Activated CD8-positive, alpha-beta T cell treated with anti-CD3 and anti-CD28 coated beads for 36 hours (primary cell): ENCODE results near the gene DYSF. TPM values are rescaled to one million over a fixed set of nuclear protein-coding genes. Genes with fewer than 3 reads are reported as not detected.

Experiments
- ATAC-seq: fragments of 200-7000 bp; cut with Tn5 transposase; one replicate; pipeline ENCODE4 v1.10.0; 2021; ENCODE audit warnings: mild to moderate bottlenecking, moderate library complexity
- CTCF ChIA-PET: fragments of 350-600 bp; sonication (Branson Sonifier 250); formaldehyde crosslinking; loops from one replicate; lab custom pipeline; 2021; ENCODE audit warnings: antibody characterized with exemption; lab: Charles Lee
- POLR2A ChIA-PET: fragments of 350-600 bp; sonication (Branson Sonifier 250); formaldehyde crosslinking; loops from one replicate; lab custom pipeline; 2021; ENCODE audit warnings: antibody characterized with exemption; lab: Charles Lee
- DNase-seq: peaks from one replicate; pipeline ENCODE4 v3.0.0-alpha.2; 2020
- H3K27ac Mint-ChIP-seq: one replicate; pipeline ENCODE4 v1.8.0; 2021; ENCODE audit warnings: mild to moderate bottlenecking, mixed read lengths
- H3K27me3 Mint-ChIP-seq: one replicate; pipeline ENCODE4 v1.8.0; 2021; ENCODE audit warnings: mixed read lengths
- H3K36me3 Mint-ChIP-seq: one replicate; pipeline ENCODE4 v1.8.0; 2021; ENCODE audit warnings: low read depth, mixed read lengths
- H3K4me1 Mint-ChIP-seq: one replicate; pipeline ENCODE4 v1.8.0; 2021; ENCODE audit warnings: low read depth, mixed read lengths
- H3K4me3 Mint-ChIP-seq: one replicate; pipeline ENCODE4 v1.8.0; 2021; ENCODE audit warnings: mild to moderate bottlenecking, moderate library complexity, mixed read lengths
- H3K9me3 Mint-ChIP-seq: one replicate; pipeline ENCODE4 v1.8.0; 2021; ENCODE audit warnings: mixed read lengths
- CTCF ChIP-seq: fragments of 200-600 bp; IDR thresholded peaks from one replicate; pipeline ENCODE4 v1.8.0; 2022; ENCODE audit warnings: antibody characterized with exemption, mild to moderate bottlenecking
- intact Hi-C: fragments of 100-400 bp; cut with micrococcal nuclease; formaldehyde crosslinking; loops from one replicate; pipeline ENCODE4 v1.10.0; 2022
- total RNA-seq, 2 experiments: library from RNA; stranded (reverse); gene quantifications; one replicate each; pipeline ENCODE4 v1.2.3, GENCODE V29; 2021

DYSF gene
- total RNA-seq, 2 experiments from 2014 or later: 3.5 to 3.8 TPM

DNA sequence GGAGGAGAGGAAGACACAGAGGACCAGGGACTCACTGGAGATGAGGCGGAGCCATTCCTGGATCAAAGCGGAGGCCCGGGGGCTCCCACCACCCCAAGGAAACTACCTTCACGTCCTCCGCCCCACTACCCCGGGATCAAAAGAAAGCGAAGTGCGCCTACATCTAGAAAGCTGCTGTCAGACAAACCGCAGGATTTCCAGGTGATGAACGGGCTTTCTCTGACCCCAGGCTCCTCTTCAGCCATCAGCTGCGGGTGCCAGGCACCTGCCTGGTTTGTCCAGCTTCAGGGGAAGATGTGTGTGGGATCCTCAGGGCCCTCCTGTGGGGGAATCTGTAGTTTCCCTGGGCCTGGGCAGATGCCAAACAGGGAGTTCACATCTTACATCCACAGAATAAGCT lies 60.4 kb downstream of the DYSF start:
- no peak for DNase-seq
- Mint-ChIP-seq H3K9me3 (no peaks in the 10 kb centered on the region), H3K4me1 (no peaks in the 10 kb centered on the region), H3K36me3 (no peaks in the 10 kb centered on the region), H3K27ac (no peak overlapping the region), H3K27me3 (no peaks in the 10 kb centered on the region), H3K4me3 (no peak overlapping the region)
- ChIA-PET POLR2A (interaction anchor here (0.6 kb wide), 1 partner anchor 1550 kb away, joined by 3 read pairs; no protein-coding TSS in a partner anchor), CTCF (interaction anchor here (0.9 to 1.4 kb wide), 6 partner anchors 8 to 357 kb away, joined by 3 to 5 read pairs (median 4); no protein-coding TSS in a partner anchor)
- ATAC-seq: no peak
- intact Hi-C loops: loop anchor here (5.0 kb wide), 1 partner anchor 356 kb away; no protein-coding TSS in a partner anchor
- no peak for TF ChIP-seq CTCF

DNA sequence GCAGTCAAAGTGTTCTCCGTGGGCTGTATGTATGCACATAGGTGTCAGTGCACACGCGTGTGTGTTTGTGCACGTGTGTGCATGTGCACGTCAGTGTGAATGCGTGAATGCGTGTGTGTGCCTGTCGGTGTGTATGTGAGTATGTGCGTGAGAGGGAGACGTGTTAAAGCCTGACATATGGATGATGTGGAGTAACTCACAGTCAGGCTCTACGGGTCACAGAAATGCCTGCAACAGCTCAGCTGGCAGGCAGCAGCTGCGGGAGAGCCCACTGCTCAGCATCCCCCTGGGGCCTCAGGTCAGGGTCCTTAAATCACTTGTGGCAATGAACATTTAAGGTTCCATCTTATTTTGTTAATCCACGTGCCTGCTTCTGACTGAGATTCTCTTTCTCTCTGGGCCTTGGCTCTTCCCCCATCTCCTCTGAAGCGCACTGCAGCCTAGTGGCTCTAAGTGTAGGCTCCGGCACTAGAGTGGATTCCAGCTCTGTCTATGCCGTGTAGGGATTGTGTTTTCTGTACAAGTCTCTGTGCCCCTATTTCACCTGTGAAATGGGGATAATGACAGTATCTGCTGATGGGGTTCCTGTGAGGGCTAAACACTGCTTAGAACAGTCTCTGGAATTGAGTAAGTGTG lies 63.0 kb downstream of the DYSF start:
- no peak for DNase-seq
- no peak overlapping the region for H3K4me3 Mint-ChIP-seq
- H3K27ac Mint-ChIP-seq: no peak overlapping the region
- no peak for TF ChIP-seq CTCF
- H3K4me1 Mint-ChIP-seq: no peaks in the 10 kb centered on the region
- ChIA-PET POLR2A (no interaction called here), CTCF (interaction anchor here (1.4 kb wide), 1 partner anchor 216 kb away, joined by 8 read pairs; no protein-coding TSS in a partner anchor)
- no peaks in the 10 kb centered on the region for H3K9me3 Mint-ChIP-seq
- H3K27me3 Mint-ChIP-seq: peaks cover 1% of the 10 kb centered on the region
- intact Hi-C loops: no loop called here
- no peaks in the 10 kb centered on the region for H3K36me3 Mint-ChIP-seq
- ATAC-seq: no peak

GRCh38 chr2:71517851-71518250 lies 64.5 kb downstream of the DYSF start:
- no peaks in the 10 kb centered on the region for H3K4me1 Mint-ChIP-seq

GRCh38 chr2:71521436-71521950 lies 68.1 kb downstream of the DYSF start:
- H3K4me1 Mint-ChIP-seq: no peaks in the 10 kb centered on the region
- CTCF ChIA-PET: interaction anchor here (1.6 to 1.9 kb wide), 2 partner anchors 8 to 11 kb away, joined by 3 to 8 read pairs; no protein-coding TSS in a partner anchor
- H3K27ac Mint-ChIP-seq: no peak overlapping the region
- intact Hi-C loops: no loop called here
- peaks cover 12% of the 10 kb centered on the region for H3K27me3 Mint-ChIP-seq
- no peak overlapping the region for H3K4me3 Mint-ChIP-seq
- H3K36me3 Mint-ChIP-seq: no peaks in the 10 kb centered on the region
- no peak for ATAC-seq
- no peak for DNase-seq
- H3K9me3 Mint-ChIP-seq: no peaks in the 10 kb centered on the region
- POLR2A ChIA-PET: no interaction called here
- TF ChIP-seq CTCF: no peak

More at GRCh38 chr2:71517851-71518250, 64.5 kb downstream of the DYSF start:
- TF ChIP-seq CTCF: no peak
- ATAC-seq (no peak), DNase-seq (no peak)
- intact Hi-C loops: no loop called here
- CTCF ChIA-PET: interaction anchor here (1.4 to 1.6 kb wide), 2 partner anchors 8 to 218 kb away, joined by 4 to 8 read pairs; no protein-coding TSS in a partner anchor
- no peak overlapping the region for H3K4me3 Mint-ChIP-seq
- POLR2A ChIA-PET: no interaction called here
- no peaks in the 10 kb centered on the region for H3K36me3 Mint-ChIP-seq
- peaks cover 8% of the 10 kb centered on the region for H3K27me3 Mint-ChIP-seq
- no peak overlapping the region for H3K27ac Mint-ChIP-seq
- H3K9me3 Mint-ChIP-seq: no peaks in the 10 kb centered on the region

GRCh38 chr2:71524476-71524875 lies 71.1 kb downstream of the DYSF start:
- Mint-ChIP-seq H3K4me1 (no peaks in the 10 kb centered on the region), H3K27me3 (peaks cover 12% of the 10 kb centered on the region), H3K36me3 (no peaks in the 10 kb centered on the region), H3K9me3 (no peaks in the 10 kb centered on the region), H3K27ac (no peak overlapping the region), H3K4me3 (no peak overlapping the region)
- intact Hi-C loops: no loop called here
- ATAC-seq: no peak
- POLR2A ChIA-PET: no interaction called here
- CTCF ChIA-PET: interaction anchor here (4.0 kb wide), 1 partner anchor 15 kb away, joined by 15 read pairs; no protein-coding TSS in a partner anchor
- DNase-seq: no peak
- no peak for TF ChIP-seq CTCF
